Caco-2 (cell line): ENCODE results near the gene TTC21A. TPM values are rescaled to one million over a fixed set of nuclear protein-coding genes. Genes with fewer than 3 reads are reported as not detected.

Experiments used
- BruUV-seq: library from RNA; stranded (reverse); fragments of 400-500 nt; replicated peaks from 2 replicates; lab custom pipeline; 2021; lab: Mats Ljungman, UMichigan
- CTCF ChIA-PET: fragments of 300-600 bp; sonication (Branson Sonifier 250); formaldehyde crosslinking; loops from one replicate; lab custom pipeline; 2022; ENCODE audit warnings: antibody characterized with exemption; lab: Charles Lee
- POLR2A ChIA-PET: fragments of 300-600 bp; sonication (Branson Sonifier 250); formaldehyde crosslinking; loops from one replicate; lab custom pipeline; 2022; ENCODE audit warnings: antibody characterized with exemption; lab: Charles Lee
- DNase-seq, 2 experiments: peaks; one replicate each; pipeline versions ENCODE4 v3.0.0 to v3.0.0-alpha.2; 2020 to 2022
- H3K27me3 ChIP-seq: replicated peaks from 2 replicates; pipeline ENCODE4 v1.6.0; 2011; ENCODE audit warnings: low read length; ENCODE audit not compliant: control insufficient read depth, insufficient read depth
- H3K36me3 ChIP-seq: 2 replicates; pipeline ENCODE4 v1.5.1; 2011; ENCODE audit warnings: low read length; ENCODE audit not compliant: control insufficient read depth, insufficient read depth
- H3K4me1 ChIP-seq: fragments of 250-450 bp; sonication (Bioruptor Pico); 2 replicates; pipeline ENCODE4 v1.5.1; 2020; ENCODE audit warnings: mild to moderate bottlenecking
- H3K4me3 ChIP-seq: 2 replicates; pipeline ENCODE4 v1.5.1; 2011; ENCODE audit warnings: low read depth, mild to moderate bottlenecking, control low read depth, low read length
- H3K9me3 ChIP-seq: fragments of 250-450 bp; sonication (Bioruptor Pico); 2 replicates; pipeline ENCODE4 v1.5.1; 2020; ENCODE audit warnings: mild to moderate bottlenecking, moderate library complexity
- H3K27ac Mint-ChIP-seq: one replicate; pipeline ENCODE4 v1.8.0; 2022; ENCODE audit warnings: mixed read lengths; ENCODE audit not compliant: unreplicated experiment
- H3K27me3 Mint-ChIP-seq: one replicate; pipeline ENCODE4 v1.8.0; 2022; ENCODE audit warnings: mixed read lengths; ENCODE audit not compliant: insufficient read depth, unreplicated experiment
- H3K36me3 Mint-ChIP-seq: one replicate; pipeline ENCODE4 v1.8.0; 2022; ENCODE audit warnings: mild to moderate bottlenecking, mixed read lengths; ENCODE audit not compliant: insufficient read depth, unreplicated experiment
- H3K4me1 Mint-ChIP-seq: one replicate; pipeline ENCODE4 v1.8.0; 2022; ENCODE audit warnings: low read depth, mixed read lengths; ENCODE audit not compliant: unreplicated experiment
- H3K4me3 Mint-ChIP-seq: one replicate; pipeline ENCODE4 v1.8.0; 2022; ENCODE audit warnings: mild to moderate bottlenecking, moderate library complexity, mixed read lengths; ENCODE audit not compliant: unreplicated experiment
- H3K9me3 Mint-ChIP-seq: one replicate; pipeline ENCODE4 v1.8.0; 2022; ENCODE audit warnings: mixed read lengths; ENCODE audit not compliant: unreplicated experiment
- intact Hi-C: fragments of 100-400 bp; cut with micrococcal nuclease; formaldehyde crosslinking; loops from one replicate; pipeline ENCODE4 v1.10.0; 2022; ENCODE audit not compliant: unreplicated experiment
- total RNA-seq: library from RNA; stranded (reverse); gene quantifications from 2 replicates; pipeline ENCODE4 v1.2.3, GENCODE V29; 2022
- TF ChIP-seq, protein P1 (sequence below), 2 experiments: fragments of 200-600 bp in 1 of 2; IDR thresholded peaks; 1 replicate in 1 of 2; 2 replicates in 1 of 2; pipeline versions ENCODE4 v1.5.1 to v1.8.0; 2011 to 2022; ENCODE audit warnings: antibody characterized with exemption in 1 of 2, control low read depth in 1 of 2, inconsistent platforms in 1 of 2, low read depth in 1 of 2, low read length in 1 of 2, mild to moderate bottlenecking in 1 of 2, moderate library complexity in 1 of 2; ENCODE audit not compliant: insufficient read depth in 1 of 2, severe bottlenecking in 1 of 2, unreplicated experiment in 1 of 2

Gene TTC21A
- total RNA-seq, 1 experiment from 2014 or later: 4.0 TPM

DNA sequence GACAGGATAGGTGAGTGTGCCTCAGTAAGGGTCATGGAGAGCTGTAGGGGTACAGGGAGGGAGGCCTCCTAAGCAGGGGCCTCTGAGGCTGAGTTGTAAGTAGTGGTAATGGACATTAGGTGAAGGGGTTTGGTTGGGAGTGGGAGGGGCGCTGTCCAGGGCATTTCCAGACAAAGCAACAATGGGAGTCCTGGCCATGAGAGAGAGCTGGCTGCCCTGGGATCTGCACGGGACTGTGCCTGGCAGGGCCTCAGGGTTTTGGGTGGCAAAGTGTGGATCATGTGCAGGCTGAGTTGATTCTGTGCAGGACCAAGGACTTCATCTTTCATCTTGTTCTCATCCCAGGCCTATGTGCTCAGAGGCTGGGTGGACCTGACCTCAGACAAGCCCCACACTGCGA is 4.6 kb downstream of the TTC21A start:
- no peak overlapping the region for H3K4me3 ChIP-seq
- peaks cover 9% of the 10 kb centered on the region for H3K4me1 Mint-ChIP-seq
- H3K9me3 ChIP-seq: no peaks in the 10 kb centered on the region
- no peaks in the 10 kb centered on the region for H3K4me1 ChIP-seq
- no peak for DNase-seq
- TF ChIP-seq, protein P1, sequence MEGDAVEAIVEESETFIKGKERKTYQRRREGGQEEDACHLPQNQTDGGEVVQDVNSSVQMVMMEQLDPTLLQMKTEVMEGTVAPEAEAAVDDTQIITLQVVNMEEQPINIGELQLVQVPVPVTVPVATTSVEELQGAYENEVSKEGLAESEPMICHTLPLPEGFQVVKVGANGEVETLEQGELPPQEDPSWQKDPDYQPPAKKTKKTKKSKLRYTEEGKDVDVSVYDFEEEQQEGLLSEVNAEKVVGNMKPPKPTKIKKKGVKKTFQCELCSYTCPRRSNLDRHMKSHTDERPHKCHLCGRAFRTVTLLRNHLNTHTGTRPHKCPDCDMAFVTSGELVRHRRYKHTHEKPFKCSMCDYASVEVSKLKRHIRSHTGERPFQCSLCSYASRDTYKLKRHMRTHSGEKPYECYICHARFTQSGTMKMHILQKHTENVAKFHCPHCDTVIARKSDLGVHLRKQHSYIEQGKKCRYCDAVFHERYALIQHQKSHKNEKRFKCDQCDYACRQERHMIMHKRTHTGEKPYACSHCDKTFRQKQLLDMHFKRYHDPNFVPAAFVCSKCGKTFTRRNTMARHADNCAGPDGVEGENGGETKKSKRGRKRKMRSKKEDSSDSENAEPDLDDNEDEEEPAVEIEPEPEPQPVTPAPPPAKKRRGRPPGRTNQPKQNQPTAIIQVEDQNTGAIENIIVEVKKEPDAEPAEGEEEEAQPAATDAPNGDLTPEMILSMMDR (IDR thresholded peaks at IDR 0.05; ENCODE audit: insufficient read depth in 1 of 2, low read depth in 1 of 2, low read length in 1 of 2, severe bottlenecking in 1 of 2, unreplicated experiment in 1 of 2): no peak
- H3K4me3 Mint-ChIP-seq: no peak overlapping the region
- CTCF ChIA-PET: no interaction called here
- POLR2A ChIA-PET: no interaction called here
- no TSS peak for BruUV-seq
- peaks cover 5% of the 10 kb centered on the region for H3K36me3 Mint-ChIP-seq
- no peaks in the 10 kb centered on the region for H3K9me3 Mint-ChIP-seq
- no peak overlapping the region for H3K27ac Mint-ChIP-seq
- no peaks in the 10 kb centered on the region for H3K36me3 ChIP-seq
- intact Hi-C loops: no loop called here
- no peaks in the 10 kb centered on the region for H3K27me3 Mint-ChIP-seq
- H3K27me3 ChIP-seq: no peaks in the 10 kb centered on the region

DNA sequence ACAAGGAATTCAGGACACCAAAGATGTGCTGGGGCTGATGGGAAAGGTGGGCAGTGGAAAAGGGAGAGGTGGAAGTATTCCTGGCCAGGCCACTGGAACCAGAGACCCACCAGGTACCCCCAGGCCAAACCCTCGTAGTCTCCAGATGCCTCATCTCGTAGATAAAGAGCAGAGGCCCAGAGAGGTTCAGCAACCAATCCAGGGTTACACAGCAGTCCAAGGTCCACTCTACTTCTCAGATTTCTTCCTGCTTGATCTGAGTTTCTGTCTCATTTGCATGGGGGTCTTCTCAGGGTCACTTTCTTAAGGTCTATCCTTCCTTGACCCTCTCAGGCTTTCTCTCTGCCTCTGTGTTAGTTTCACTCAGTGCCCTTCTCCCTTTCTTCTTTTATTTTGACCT is 5.1 kb downstream of the TTC21A start:
- Mint-ChIP-seq H3K36me3 (peaks cover 3% of the 10 kb centered on the region), H3K4me1 (peaks cover 9% of the 10 kb centered on the region), H3K4me3 (no peak overlapping the region), H3K9me3 (no peaks in the 10 kb centered on the region), H3K27ac (no peak overlapping the region), H3K27me3 (no peaks in the 10 kb centered on the region)
- BruUV-seq: no TSS peak
- ChIA-PET CTCF (no interaction called here), POLR2A (no interaction called here)
- H3K4me3 ChIP-seq: no peak overlapping the region
- no peaks in the 10 kb centered on the region for H3K4me1 ChIP-seq
- intact Hi-C loops: no loop called here
- no peak for DNase-seq
- no peaks in the 10 kb centered on the region for H3K36me3 ChIP-seq
- H3K9me3 ChIP-seq: no peaks in the 10 kb centered on the region
- TF ChIP-seq, protein P1 (IDR thresholded peaks at IDR 0.05; ENCODE audit: insufficient read depth in 1 of 2, low read depth in 1 of 2, low read length in 1 of 2, severe bottlenecking in 1 of 2, unreplicated experiment in 1 of 2): no peak
- H3K27me3 ChIP-seq: no peaks in the 10 kb centered on the region

- no peaks in the 10 kb centered on the region for H3K9me3 ChIP-seq
- no peak for DNase-seq
- TF ChIP-seq, protein P1 (IDR thresholded peaks at IDR 0.05; ENCODE audit: insufficient read depth in 1 of 2, low read depth in 1 of 2, low read length in 1 of 2, severe bottlenecking in 1 of 2, unreplicated experiment in 1 of 2): no peak
- no peak overlapping the region for H3K4me3 ChIP-seq
- H3K36me3 Mint-ChIP-seq: no peaks in the 10 kb centered on the region
- H3K27me3 Mint-ChIP-seq: no peaks in the 10 kb centered on the region
- POLR2A ChIA-PET: interaction anchor here (0.6 kb wide), 1 partner anchor 296 kb away, joined by 4 read pairs; no protein-coding TSS in a partner anchor
- no peaks in the 10 kb centered on the region for H3K4me1 ChIP-seq
- no peaks in the 10 kb centered on the region for H3K27me3 ChIP-seq
- BruUV-seq: no TSS peak
- H3K36me3 ChIP-seq: no peaks in the 10 kb centered on the region
- no peaks in the 10 kb centered on the region for H3K9me3 Mint-ChIP-seq
- intact Hi-C loops: no loop called here
- H3K4me1 Mint-ChIP-seq: peaks cover 2% of the 10 kb centered on the region
- H3K4me3 Mint-ChIP-seq: no peak overlapping the region
- no peak overlapping the region for H3K27ac Mint-ChIP-seq
- CTCF ChIA-PET: no interaction called here
Measured at GRCh38 chr3:39113291-39113690, 5.8 kb downstream of the TTC21A start.
